GM18861 (cell line): Measurements from ENCODE around the gene CUL4A.
"Not testable (repeated sequence)": the region's sequence is repeated elsewhere in the genome, so short reads cannot be mapped to it uniquely, and the experiment has no call there.

ENCODE experiments used
- ATAC-seq: cut with Tn5 transposase; IDR thresholded peaks from one replicate; pipeline ENCODE4 v1.9.1; 2021; ENCODE audit not compliant: unreplicated experiment

The CUL4A gene

GRCh38 chr13:113233101-113233500 is 23.7 kb downstream of the CUL4A start:
- ATAC-seq: no peak

DNA sequence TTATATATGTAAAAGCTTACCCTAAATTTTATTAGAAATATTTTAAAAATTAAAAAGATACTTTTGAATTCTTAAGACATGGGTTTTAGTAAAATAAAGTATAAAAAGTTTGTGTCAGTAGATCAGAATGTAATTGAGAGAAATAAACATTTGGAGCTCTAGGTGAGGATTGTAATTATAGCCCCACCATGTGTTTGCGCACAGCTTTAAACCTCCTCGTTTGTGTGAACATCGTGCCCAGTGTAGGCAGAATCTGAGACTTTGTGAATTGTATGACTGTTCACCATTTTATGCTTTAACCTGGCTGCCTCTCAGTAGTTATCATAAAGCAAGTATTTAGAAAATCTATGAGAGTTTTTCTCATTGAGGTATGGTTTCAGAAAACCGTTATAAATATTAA is 29.1 kb downstream of the CUL4A start:
- ATAC-seq: no peak

DNA sequence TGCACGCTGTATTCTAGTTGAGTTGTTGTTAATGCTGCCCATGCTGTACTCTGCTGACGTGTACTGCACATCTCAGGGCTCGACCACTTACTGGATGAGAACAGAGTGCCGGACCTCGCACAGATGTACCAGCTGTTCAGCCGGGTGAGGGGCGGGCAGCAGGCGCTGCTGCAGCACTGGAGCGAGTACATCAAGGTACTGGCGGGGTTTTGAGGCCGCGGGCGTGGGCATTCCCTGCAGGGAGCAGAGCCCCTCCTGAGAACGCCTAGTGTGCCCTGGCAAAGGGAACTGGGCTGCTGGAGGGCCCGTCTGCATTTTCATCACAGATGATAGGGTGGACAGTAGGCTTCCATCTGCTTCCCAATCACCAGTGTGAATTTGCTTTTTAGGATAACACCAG is 29.9 kb downstream of the CUL4A start:
- ATAC-seq: no peak

DNA sequence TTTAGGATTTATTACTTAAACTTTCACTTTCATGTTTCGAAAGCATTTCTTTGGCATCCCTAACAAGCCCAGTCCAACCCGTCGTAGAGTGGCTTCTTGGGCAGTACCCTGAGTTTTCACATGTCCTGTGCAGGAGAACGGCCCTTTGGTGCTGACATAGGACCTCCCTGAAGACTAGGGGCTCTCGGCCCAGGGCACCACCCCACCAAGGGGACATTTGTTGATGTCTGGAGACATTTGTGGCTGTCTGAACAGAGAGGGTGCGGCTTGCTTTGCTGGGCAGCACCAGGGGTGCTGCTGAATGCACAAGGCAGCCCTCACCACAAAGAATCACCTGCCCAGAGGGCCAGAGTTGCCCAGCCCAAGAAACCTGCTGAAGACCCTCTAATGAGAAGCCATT is 30.6 kb downstream of the CUL4A start:
- no peak for ATAC-seq

- not testable (repeated sequence) for ATAC-seq
Measured at GRCh38 chr13:113241623-113242022, 32.2 kb downstream of the CUL4A start.

GRCh38 chr13:113243847-113244246 is 34.4 kb downstream of the CUL4A start:
- no peak for ATAC-seq

GRCh38 chr13:113245849-113246796 is 36.7 kb downstream of the CUL4A start:
- ATAC-seq: no peak

DNA sequence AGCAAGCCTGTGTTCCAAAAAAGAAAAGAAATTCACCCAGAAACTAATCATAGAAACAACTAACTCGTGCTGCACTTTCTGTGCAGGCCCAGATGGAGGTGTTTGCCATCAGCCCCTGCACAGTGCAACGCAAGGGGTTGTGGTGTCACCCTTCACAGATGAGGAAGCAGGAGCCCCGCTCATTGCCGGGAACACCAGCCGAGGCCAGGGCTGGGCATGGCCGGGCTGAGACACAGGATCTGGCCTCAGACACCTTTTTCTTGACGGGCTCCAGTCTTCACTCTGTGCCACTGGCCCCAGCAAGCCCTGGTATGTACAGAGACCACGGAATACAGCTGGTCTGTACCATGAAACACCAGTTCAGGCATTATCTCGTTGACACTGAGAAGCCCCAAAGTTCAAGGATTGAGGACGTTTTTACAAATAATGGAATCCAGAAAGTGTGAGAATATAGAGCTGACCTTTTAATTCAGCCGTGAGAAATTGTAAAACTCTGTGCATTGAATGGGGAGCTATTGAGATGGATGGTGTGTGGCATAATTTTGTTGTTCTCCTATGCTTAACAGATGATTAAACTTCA is 43.2 kb downstream of the CUL4A start:
- no peak for ATAC-seq

DNA sequence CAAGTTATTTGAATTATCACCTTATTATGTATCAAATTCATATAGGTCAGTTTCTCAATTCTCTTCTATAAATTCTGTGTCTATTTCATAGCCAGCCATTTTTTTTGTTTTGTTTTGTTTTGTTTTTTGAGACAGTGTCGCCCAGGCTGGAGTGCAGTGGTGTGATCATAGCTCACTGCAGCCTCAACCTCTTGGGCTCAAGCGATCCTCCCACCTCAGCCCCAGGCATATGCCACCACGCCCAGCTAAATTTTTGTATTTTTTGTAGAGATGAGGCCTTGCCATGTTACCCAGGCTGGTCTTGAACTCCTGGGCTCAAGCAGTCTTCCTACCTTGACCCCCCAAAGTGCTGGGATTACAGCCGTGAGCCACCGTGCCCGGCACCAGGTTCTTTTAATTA is 48.5 kb downstream of the CUL4A start:
- not testable (repeated sequence) for ATAC-seq

DNA sequence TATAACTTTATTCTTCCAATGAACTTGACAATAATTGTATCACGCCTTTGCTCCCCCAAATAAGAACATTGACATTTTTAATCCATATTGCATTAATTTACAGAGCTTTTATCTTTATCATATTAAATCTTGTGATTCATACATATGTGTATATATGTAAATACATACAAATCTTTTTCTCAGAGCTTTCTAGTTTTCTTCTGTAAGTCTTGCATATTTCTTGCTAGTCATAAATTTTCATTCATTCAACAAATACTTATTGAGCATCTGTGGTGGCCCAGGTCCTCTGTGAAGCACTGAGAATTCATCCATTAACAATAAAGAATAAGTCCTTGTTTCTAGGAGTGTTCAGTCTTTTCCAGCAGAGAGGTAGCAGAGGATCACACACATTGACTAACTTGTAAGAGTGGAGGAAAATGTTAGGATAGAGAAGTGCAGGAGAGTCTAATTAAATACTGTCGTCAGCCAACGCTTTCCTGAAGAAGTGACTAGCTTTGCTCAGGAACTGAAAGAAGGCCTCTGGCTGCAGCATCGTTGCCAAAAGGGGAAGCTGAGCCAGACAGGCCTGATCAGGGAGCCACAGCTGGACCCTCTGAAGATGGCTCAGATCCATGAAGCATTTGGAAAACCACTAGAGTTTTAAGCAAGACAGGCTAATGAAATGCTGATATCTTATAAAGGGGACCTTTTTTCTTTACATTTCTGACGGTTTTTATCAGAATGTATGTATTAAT is 49.1 kb downstream of the CUL4A start:
- ATAC-seq: no peak

GRCh38 chr13:113260996-113261395 is 51.6 kb downstream of the CUL4A start:
- no peak for ATAC-seq

- ATAC-seq: not testable (repeated sequence)
Measured at GRCh38 chr13:113263016-113263415, 53.6 kb downstream of the CUL4A start.

DNA sequence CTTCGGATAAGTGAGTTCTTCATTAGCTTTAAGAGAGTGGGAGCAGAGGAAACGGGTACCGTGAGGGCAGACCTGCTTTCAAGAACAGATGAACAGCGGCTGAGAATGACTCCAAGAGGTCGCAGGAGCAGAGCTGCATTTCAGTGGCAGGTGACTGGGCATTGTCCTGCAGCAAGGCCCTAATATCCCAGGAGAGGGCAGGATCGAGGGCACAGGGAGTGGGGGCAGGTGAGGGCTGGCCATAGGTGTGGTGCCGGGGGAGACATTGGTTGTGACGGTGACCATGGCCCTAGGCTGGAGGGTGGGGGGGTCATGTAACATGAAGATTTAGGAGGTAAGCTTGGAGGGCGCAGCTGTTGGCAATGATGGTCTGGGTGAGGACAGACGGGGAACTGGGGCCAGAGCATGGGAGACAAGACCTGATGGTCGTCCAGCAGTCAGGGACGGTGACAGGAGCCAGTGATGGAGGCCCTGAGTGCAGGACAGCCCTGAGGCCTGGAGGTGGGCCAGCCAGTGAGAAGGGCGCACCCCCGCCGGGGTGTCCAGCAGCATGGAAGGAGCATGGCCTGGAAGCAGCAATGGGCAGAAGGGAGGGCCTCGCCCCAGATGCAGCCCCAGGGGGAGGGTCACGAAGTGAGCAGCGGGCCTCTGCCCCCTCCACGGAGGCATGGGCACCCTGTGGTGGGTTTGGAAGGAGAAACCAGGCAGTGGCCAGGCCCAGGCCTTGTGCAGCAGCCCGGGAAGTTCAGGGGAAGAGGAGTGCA is 58.4 kb downstream of the CUL4A start:
- ATAC-seq: no peak

DNA sequence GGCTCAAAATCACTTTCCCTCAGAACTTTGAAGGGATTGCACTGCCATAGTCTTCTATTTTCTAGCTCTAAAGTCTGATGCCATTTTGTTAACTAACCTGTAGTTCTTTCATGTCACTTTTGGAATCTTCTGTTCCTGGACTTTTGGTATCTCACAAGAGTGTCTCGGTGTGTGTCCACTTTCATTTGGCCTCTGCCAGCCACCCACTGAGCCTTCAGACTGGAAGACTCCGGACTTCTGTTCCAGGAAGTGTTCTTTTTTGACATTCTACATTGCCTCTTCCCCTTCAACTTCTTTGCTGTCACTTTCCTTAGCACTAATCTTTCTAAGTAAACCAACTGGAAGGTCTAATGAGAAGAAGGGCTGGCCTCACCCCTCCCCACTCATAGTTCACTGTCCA is 62.6 kb downstream of the CUL4A start:
- no peak for ATAC-seq

DNA sequence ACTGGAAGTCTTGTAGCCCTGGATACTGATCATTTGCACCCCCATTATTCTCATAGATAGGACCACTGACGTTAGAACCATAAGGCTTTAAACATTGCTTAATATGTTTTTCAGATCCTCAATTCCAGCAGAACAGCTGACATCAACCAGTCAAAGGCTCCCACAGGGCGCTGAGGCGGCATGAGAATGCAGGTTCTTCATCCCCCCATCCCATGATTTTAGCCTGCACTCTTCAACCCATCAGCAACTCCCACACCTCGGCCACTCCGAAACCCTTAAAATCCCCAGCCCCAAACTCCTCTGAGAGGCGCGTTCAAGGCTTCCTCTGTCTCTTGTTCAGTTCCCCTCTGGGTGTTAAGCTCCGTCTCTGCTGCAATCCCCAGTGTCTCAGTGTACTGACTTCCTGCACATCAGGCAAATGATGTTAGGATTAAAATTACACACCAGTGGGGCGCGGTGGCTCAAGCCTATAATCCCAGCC is 63.3 kb downstream of the CUL4A start:
- no peak for ATAC-seq

DNA sequence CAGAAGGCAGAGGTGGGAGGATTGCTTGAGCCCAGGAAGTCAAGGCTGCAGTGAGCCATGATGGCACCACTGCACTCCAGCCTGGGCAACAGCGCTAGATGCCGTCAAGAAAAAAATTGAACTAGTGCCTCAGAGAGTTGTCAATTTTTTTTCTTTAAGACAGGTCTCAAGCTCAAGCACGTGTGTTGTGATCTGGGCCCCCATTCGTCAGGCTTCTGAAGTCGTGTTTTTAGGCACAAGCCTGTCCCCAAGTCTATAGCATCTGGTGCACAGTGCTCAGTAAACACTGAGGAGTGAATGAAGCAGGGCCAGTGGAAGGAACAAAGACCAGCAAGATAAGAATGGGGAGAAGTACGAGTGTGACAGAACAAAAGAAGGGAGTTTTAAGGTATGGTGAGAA is 63.9 kb downstream of the CUL4A start:
- ATAC-seq: no peak

DNA sequence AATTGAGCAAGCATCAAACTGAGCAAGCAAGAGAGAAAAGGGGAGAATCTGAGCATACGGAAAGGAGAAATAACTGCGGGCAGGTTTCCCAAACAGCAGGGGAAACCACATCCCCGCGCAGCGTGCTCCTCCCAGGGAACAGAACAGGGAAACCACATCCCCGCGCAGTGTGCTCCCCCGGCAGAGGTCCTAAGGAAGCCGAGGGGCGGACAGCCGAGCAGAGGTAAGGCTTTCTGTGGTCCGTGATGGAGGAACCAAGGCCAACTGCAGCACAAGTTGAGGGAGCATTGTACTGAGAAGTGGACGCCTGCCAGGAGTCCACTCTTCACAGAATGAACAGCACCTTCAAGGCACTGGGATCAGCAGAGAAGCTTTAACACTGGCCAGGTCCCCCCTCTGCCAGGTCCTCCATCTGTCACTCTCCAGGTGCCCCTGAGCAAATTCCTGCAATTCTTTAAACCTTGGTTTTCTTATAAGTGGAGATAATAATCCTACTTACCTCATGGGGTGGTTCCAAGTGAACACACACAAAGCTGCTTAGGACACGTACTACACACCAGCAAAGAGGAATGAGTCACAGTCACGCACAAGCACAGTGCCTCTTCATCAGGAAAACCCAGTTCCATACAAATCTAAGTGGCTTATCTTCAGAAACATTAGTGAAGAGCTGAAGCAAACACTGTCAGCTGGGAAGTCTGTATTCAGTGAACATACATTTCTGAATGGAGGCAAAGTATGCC is 64.6 kb downstream of the CUL4A start:
- ATAC-seq: no peak

- ATAC-seq: no peak
Measured at GRCh38 chr13:113274721-113275120, 65.3 kb downstream of the CUL4A start.

GRCh38 chr13:113275387-113275786 is 66.0 kb downstream of the CUL4A start:
- ATAC-seq: peak; percentile 52

GRCh38 chr13:113280126-113280525 is 70.7 kb downstream of the CUL4A start:
- ATAC-seq: no peak
